ENCODE measurements around the gene ITGA11.

ITGA11 gene

DNA sequence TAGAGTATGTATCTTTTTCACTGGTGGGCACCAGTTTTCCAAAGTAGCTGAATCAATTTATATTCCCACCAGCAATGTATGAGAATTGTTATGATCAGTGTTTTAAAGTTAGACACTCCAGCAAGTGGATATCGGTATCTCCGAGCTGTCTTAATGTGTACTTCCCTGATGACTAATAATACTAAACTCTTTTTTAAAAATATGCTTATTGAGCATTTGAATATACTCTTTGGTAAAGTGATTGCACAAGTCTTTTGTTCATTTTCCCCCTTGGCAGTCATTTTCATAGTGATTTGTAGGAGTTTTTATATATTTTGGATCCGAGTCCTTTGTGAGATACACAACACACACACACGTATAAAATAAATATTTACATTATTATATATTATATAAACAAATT lies 166.9 kb downstream of the ITGA11 start:
- DNase-seq (ENCODE audit: low spot score): no peak

DNA sequence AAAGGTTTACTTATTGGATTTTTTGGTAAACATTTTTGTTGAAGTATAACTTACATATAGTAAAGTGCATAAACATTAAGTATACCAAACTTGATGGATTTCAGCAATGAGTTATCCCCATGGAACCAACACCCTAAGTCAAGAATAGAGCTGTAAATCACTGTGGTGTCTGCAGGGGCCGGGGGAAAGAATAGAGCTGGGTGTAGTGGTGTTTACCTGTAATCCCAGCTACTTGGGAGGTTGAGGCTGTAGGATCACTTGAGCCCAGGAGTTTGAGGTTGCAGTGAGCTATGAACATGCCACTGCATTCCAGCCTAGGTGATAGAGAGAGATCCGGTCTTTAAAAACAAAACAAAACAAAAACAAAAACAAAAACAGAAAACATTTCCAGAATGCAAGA lies 167.7 kb downstream of the ITGA11 start:
- DNase-seq (ENCODE audit: low spot score): no peak

DNA sequence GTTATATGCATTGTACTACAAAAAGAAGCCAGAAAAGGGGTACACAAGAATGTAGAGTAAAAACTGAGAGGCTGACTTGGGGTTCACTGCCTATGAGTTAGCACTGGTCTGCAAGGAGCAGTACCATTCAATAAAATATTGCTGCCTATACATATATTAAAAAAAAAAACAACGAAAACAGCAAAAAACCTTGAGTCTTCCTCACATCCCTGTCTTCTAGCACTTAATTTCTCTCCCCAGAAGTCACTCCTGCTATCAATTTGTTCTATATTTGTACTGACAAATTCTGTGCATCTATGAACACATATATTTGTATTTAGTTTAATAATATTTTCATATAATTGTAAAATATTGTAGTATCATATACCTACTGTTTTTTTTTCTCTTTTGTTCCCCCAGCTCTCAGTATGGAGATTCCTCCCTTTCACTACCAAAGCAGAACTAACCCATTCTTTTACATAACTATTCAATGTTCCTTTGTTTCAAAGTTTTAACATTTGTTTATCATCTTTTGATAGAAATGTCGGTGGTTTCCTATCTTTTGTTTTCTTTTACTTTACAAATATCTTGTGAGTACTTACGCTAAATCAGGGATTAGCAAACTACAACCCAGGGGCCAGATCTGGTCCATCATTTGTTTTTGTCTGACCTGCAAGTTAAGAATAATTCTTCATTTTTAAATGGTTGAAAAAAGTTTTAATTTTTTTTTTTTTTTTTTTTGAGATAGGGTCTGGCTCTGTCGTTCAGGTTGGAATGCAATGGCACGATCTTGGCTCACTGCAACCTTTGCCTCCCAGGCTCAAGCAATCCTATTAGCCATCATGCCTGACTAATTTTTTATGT lies 169.2 kb downstream of the ITGA11 start:
- DNase-seq (ENCODE audit: low spot score): no peak

DNA sequence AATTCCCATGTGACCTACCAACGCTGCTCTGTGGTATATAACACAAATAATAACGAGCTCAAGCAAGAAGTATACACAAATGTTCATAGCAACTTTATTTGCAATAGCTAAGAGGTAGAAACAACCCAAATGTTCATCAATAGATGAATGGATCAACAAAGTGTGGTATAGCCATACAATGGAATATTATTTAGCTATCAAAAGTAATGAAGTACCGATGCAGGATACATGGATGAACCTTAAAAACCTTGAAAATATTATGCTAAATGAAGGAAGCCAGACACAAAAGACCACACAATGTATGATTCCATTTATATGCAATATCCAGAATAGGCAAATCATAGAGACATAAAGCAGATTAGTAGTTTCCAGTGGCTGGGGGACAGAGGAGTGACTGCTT lies 170.0 kb downstream of the ITGA11 start:
- no peak for DNase-seq (ENCODE audit: low spot score)

DNA sequence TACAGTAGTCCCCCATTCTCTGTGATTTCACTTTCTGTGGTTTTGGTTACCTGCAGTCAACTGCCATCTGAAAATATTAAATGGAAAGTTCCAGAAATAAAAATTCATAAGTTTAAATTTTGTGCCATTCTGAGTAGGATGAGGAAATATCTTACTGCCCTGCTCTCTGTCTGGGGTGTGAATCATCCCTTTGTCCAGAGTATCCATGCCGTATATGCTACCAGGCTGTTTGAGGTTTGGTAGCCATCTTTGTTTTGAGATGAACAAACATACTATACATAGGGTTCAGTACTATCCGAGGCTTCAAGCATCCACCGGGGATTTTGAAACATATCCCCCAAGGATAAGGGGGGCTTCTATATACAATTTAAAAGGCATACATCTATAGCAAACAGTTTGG lies 170.7 kb downstream of the ITGA11 start:
- DNase-seq (ENCODE audit: low spot score): no peak

DNA sequence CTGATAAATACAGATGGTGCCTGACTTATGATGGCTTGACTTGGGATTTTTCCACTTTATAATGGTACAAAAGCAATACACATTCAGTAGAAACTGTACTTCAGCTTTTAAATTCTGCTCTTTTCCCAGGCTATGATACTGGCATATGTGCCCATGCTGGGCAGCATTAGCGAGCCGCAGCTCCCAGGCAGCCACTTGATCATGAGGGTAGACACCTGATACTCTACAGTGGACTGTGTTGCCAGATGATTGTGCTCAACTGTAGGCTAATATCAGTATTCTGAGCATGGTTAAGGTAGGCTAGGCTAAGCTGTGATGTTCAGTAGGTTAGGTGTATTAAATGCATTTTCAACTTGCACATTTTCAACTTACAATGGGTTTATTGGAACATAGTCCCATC lies 172.1 kb downstream of the ITGA11 start:
- DNase-seq (ENCODE audit: low spot score): no peak

DNA sequence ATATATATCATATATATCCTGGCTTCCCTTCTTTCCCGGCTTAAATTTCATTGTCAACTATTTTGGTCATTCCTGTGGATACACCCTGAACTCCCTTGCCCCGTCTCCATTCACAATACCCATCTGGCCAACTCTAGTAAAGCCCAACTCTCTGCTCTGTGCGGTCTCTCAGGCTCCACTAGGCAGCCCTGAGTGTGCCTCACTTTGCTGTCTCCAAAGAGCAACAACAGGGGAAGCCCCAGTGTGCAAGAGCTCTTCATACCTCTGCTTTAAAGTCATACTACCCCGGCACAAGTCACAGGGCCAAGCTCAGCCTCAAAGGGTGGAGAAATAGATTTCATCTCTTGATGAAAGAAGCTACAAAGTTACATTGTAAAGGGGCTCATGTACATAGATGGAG lies 173.3 kb downstream of the ITGA11 start:
- DNase-seq (ENCODE audit: low spot score): no peak

DNA sequence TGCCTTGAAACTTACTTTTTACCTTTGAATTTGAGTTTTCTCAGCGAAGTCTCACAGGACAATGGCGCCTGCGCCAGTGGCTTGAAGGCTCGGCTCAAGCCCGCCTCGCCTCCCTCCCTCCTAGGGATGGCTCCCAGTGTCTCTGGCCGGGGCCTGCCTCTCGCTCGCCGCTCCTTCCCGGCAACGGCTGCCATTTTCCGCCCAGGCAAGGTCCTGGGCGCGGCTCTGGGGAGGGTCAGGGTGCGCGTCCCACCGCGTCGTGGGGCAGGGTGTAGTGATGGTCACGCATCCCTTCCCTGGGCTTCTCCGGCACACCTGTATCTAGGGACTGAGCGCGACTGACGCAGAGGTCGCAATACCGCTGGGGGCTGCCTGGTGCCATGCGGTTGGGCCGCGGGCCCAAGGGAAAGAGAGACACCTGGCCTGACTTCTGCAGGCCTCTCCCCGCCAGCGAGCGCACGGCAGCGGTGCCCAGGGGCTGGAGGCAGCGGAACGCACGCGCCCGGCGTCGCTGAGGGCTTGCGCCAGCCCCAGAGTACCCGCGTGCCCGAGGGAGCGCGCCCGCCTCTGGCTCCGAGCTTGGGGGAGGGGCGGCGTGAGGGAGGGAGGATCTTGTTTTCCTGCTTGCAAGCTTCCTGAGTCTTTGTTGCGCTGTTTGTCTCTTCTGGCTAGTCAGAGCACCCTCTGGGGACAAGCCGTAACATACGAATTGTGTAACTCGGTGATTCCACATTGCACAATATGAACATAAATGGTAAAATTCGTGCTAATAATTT lies 175.1 kb downstream of the ITGA11 start:
- peak; percentile 71 for DNase-seq (ENCODE audit: low spot score)

DNA sequence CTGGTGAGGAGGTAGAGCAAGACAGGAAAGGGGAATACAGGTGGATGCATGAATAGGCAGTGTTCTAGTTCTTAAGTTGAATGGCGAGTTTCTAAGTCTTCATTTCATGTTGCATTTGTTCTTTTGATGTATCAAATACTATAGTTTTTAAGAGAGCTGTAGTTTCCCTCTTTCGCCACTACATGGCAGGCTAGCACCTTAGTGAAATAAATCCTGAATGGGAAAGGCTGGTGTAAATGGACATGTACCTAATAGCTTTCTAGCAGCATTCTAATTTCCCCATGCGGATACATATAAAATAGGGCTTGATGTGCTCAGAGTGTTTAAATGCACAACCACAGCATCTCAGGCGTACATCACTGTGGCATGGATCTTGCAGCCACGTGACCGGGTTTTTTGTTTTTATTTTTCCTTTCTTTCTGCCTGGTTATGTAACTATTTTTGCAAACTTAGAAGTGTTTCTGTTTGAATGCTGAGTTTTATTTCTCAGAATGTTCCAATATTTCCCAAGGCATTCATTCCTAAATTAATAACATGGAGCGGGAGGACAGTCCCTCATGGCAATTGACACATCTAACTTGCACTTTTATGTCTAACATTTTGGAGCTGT lies 178.9 kb downstream of the ITGA11 start:
- peak; percentile 68 for DNase-seq (ENCODE audit: low spot score)

DNA sequence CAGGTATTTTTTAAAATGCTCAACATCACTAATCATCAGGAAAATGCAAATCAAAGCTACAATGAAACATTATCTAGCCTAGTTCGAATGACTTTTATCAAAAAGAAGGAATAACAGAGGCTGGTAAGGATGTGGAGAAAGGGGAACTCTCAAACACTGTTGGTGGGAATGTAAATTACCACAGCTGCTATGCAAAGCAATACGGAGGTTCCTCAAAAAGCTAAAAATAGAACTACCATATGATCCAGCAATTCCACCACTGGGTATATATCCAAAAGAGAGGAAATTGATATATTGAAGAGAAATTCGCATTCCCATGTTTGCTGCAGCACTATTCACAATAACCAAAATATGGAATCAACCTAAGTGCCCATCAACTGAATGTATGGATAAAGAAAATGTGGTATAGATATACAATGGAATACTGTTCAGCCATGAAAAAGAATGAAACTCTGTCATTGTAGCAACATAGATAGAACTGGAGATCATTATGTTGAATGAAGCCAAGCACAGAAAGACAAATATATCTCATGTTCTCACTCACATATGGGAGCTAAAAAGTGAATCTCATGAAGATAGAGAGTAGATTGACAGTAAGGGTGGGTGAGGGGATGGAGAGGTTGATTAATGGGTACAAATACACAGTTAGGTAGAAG lies 182.8 kb downstream of the ITGA11 start:
- no peak for DNase-seq (ENCODE audit: low spot score)
